ENCODE measurements around the gene CHN2.

The CHN2 gene

DNA sequence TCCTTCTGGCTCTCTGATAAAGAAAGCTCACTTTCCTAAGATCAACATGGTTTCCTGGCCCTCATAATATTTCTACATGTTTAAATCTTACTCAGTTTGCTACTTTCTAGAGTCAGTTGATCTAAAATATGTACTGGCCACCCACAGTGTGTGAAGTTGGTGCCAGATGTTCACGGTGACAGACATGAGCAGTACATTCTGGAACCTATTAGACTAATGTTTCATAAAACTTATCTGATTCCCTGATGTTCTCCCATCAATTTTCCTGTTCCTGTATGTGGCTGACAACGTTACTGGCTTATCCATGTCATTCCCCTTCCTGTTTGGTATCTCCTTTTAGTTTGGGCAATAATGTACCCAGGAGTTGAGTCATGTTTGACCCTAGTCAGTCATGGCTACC, 34.5 kb upstream of the CHN2 start:
- TF ChIP-seq ZNF384 (IDR thresholded peaks at IDR 0.05) (no peak), SUZ12 (IDR thresholded peaks at IDR 0.05) (no peak), CTBP1 (IDR thresholded peaks at IDR 0.05; ENCODE audit: borderline replicate concordance) (no peak), FOXK2 (IDR thresholded peaks at IDR 0.05) (no peak), NFRKB (IDR thresholded peaks at IDR 0.05) (no peak), LEF1 (IDR thresholded peaks at IDR 0.05; ENCODE audit: borderline replicate concordance) (no peak), FOXA1 (IDR thresholded peaks at IDR 0.05) (no peak), L3MBTL2 (conservative IDR thresholded peaks at IDR 0.05) (no peak), FOXM1 (IDR thresholded peaks at IDR 0.05; ENCODE audit: borderline replicate concordance) (no peak), BHLHE40 (IDR thresholded peaks at IDR 0.05; ENCODE audit: borderline replicate concordance) (no peak), TARDBP (IDR thresholded peaks at IDR 0.05) (no peak), ELF4 (IDR thresholded peaks at IDR 0.05) (no peak), HDGF (IDR thresholded peaks at IDR 0.05; ENCODE audit: borderline replicate concordance) (no peak), ARNT (IDR thresholded peaks at IDR 0.05) (no peak), SP1 (IDR thresholded peaks at IDR 0.05) (no peak)
- DNase-seq (ENCODE audit: extremely low spot score): no peak
- ChIA-PET POLR2A (no interaction called here), CTCF (no interaction called here)

DNA sequence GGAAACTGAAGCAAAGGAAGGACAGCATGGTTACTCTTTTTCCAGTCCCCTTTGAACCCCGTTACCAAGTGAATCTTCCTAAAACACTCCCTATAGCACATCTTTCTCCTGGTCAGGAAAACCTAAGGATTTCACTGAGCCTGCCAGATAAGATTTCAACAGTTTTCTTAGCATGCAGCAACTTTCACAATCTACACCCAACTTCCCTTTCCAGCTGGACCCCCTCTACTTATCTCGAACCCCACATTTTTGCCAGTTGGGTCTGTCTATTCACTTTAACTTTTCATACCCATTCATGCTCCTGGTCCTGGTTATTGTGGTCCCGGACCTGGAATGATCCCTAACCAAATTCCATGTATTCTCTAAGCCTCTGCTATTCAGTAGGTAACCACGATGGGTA, 33.3 kb upstream of the CHN2 start:
- CTCF ChIA-PET: no interaction called here
- no peak for DNase-seq (ENCODE audit: extremely low spot score)
- no peak for TF ChIP-seq FOXM1 (IDR thresholded peaks at IDR 0.05; ENCODE audit: borderline replicate concordance)
- no peak for TF ChIP-seq BHLHE40 (IDR thresholded peaks at IDR 0.05; ENCODE audit: borderline replicate concordance)
- TF ChIP-seq ZNF384 (IDR thresholded peaks at IDR 0.05): no peak
- TF ChIP-seq SP1 (IDR thresholded peaks at IDR 0.05): no peak
- no peak for TF ChIP-seq HDGF (IDR thresholded peaks at IDR 0.05; ENCODE audit: borderline replicate concordance)
- no peak for TF ChIP-seq FOXA1 (IDR thresholded peaks at IDR 0.05)
- TF ChIP-seq, protein P1, sequence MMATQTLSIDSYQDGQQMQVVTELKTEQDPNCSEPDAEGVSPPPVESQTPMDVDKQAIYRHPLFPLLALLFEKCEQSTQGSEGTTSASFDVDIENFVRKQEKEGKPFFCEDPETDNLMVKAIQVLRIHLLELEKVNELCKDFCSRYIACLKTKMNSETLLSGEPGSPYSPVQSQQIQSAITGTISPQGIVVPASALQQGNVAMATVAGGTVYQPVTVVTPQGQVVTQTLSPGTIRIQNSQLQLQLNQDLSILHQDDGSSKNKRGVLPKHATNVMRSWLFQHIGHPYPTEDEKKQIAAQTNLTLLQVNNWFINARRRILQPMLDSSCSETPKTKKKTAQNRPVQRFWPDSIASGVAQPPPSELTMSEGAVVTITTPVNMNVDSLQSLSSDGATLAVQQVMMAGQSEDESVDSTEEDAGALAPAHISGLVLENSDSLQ (IDR thresholded peaks at IDR 0.05): no peak
- TF ChIP-seq NFRKB (IDR thresholded peaks at IDR 0.05): no peak
- TF ChIP-seq ELF4 (IDR thresholded peaks at IDR 0.05): no peak
- TF ChIP-seq LEF1 (IDR thresholded peaks at IDR 0.05; ENCODE audit: borderline replicate concordance): no peak
- POLR2A ChIA-PET: no interaction called here

DNA sequence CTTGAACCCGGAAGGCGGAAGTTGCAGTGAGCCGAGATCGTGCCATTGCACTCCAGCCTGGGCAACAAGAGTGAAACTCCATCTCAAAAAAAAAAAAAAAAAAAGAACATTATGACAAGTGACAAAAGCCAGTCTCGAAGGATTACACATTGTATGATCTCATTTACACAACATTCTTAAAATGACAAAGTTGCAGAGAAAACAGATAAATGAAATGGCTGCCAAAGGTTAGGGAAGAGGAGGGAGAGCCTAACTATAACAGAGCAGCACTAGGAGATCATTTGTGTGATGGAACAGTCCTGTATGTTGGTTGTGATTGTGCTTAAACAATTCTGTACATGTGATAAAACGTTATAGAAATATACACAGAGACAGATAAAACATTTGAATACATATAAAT, 32.0 kb upstream of the CHN2 start:
- TF ChIP-seq BHLHE40 (IDR thresholded peaks at IDR 0.05; ENCODE audit: borderline replicate concordance) (no peak), FOXA1 (IDR thresholded peaks at IDR 0.05) (no peak), CTBP1 (IDR thresholded peaks at IDR 0.05; ENCODE audit: borderline replicate concordance) (no peak), LEF1 (IDR thresholded peaks at IDR 0.05; ENCODE audit: borderline replicate concordance) (no peak), FOXM1 (IDR thresholded peaks at IDR 0.05; ENCODE audit: borderline replicate concordance) (no peak), L3MBTL2 (conservative IDR thresholded peaks at IDR 0.05) (no peak), SP1 (IDR thresholded peaks at IDR 0.05) (no peak), FOXK2 (IDR thresholded peaks at IDR 0.05) (no peak), ARNT (IDR thresholded peaks at IDR 0.05) (no peak), ZNF384 (IDR thresholded peaks at IDR 0.05) (no peak), HDGF (IDR thresholded peaks at IDR 0.05; ENCODE audit: borderline replicate concordance) (no peak), SUZ12 (IDR thresholded peaks at IDR 0.05) (no peak), TARDBP (IDR thresholded peaks at IDR 0.05) (no peak), ELF4 (IDR thresholded peaks at IDR 0.05) (no peak), NFRKB (IDR thresholded peaks at IDR 0.05) (no peak)
- TF ChIP-seq, protein P1 (IDR thresholded peaks at IDR 0.05): no peak
- CTCF ChIA-PET: no interaction called here
- no peak for DNase-seq (ENCODE audit: extremely low spot score)
- POLR2A ChIA-PET: no interaction called here

DNA sequence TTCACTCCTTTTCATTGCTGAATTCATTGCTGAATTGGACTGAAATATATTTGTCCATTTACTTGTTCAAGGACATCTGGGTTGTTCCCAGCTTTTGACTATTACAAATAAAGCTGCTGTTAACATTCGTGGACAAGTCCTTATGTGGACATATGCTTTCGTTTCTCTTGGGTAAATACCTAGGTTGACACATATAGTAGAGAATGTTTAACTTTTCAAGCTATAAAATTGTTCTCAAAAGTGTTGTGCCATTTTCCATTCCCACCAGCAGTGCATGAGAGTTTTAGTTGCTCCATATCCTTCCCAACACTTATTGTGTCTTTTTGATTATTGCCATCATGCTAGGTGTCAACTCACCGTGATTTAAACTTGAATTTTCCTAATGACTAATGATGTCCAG, 30.7 kb upstream of the CHN2 start:
- POLR2A ChIA-PET: no interaction called here
- DNase-seq (ENCODE audit: extremely low spot score): no peak
- TF ChIP-seq, protein P1 (IDR thresholded peaks at IDR 0.05): no peak
- TF ChIP-seq ZNF384 (IDR thresholded peaks at IDR 0.05) (no peak), BHLHE40 (IDR thresholded peaks at IDR 0.05; ENCODE audit: borderline replicate concordance) (no peak), FOXA1 (IDR thresholded peaks at IDR 0.05) (no peak), FOXM1 (IDR thresholded peaks at IDR 0.05; ENCODE audit: borderline replicate concordance) (no peak), FOXK2 (IDR thresholded peaks at IDR 0.05) (no peak), HDGF (IDR thresholded peaks at IDR 0.05; ENCODE audit: borderline replicate concordance) (no peak), SUZ12 (IDR thresholded peaks at IDR 0.05) (no peak), ARNT (IDR thresholded peaks at IDR 0.05) (no peak), LEF1 (IDR thresholded peaks at IDR 0.05; ENCODE audit: borderline replicate concordance) (no peak), CTBP1 (IDR thresholded peaks at IDR 0.05; ENCODE audit: borderline replicate concordance) (no peak), L3MBTL2 (conservative IDR thresholded peaks at IDR 0.05) (no peak), ELF4 (IDR thresholded peaks at IDR 0.05) (no peak), SP1 (IDR thresholded peaks at IDR 0.05) (no peak), NFRKB (IDR thresholded peaks at IDR 0.05) (no peak), TARDBP (IDR thresholded peaks at IDR 0.05) (no peak)
- CTCF ChIA-PET: no interaction called here

DNA sequence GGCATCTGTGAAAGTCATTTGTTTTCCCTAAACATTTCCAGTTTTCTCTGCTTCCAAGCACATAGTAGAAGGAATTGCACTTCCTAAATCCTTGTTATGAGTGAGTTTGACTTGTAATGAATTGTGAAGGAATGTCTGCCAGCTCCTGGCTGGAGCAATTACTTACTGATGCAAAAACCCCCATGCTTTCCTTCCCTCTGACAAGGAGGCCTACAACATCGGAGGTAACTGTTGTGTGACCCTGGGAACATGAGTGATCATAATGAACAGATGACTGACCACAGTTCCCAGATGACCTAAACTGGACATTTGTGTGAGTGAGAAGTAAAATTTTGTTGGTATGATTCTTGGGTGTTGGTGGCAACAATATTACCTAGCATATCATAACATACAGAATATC, 26.9 kb upstream of the CHN2 start:
- no peak for TF ChIP-seq FOXA1 (IDR thresholded peaks at IDR 0.05)
- POLR2A ChIA-PET: no interaction called here
- DNase-seq (ENCODE audit: extremely low spot score): no peak
- CTCF ChIA-PET: interaction anchor here (1.1 kb wide), 1 partner anchor 22 kb away, joined by 3 read pairs; no protein-coding TSS in a partner anchor

DNA sequence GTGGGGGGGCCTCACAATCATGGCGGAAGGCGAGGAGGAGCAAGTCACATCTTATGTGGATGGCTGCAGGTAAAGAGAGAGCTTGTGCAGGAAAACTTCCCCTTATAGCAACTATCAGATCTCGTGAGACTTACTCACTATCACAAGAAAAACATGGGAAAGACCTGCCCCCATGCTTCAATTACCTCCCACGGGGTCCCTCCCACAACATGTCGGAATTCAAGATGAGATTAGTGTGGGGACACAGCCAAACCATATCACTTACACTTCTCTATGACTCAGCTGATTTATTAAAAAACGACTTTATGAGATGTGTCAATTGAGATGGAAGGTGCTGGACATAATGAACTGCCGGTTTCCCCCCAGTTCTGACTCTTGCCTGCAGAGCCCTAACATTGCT, 23.8 kb upstream of the CHN2 start:
- DNase-seq (ENCODE audit: extremely low spot score): no peak
- ChIA-PET CTCF (no interaction called here), POLR2A (no interaction called here)
- no peak for TF ChIP-seq ARNT (IDR thresholded peaks at IDR 0.05)
- no peak for TF ChIP-seq SUZ12 (IDR thresholded peaks at IDR 0.05)
- no peak for TF ChIP-seq L3MBTL2 (conservative IDR thresholded peaks at IDR 0.05)
- no peak for TF ChIP-seq FOXK2 (IDR thresholded peaks at IDR 0.05)
- TF ChIP-seq CTBP1 (IDR thresholded peaks at IDR 0.05; ENCODE audit: borderline replicate concordance): no peak
- no peak for TF ChIP-seq FOXM1 (IDR thresholded peaks at IDR 0.05; ENCODE audit: borderline replicate concordance)
- TF ChIP-seq, protein P1 (IDR thresholded peaks at IDR 0.05): no peak
- TF ChIP-seq ELF4 (IDR thresholded peaks at IDR 0.05): no peak
- TF ChIP-seq BHLHE40 (IDR thresholded peaks at IDR 0.05; ENCODE audit: borderline replicate concordance): no peak
- no peak for TF ChIP-seq NFRKB (IDR thresholded peaks at IDR 0.05)
- no peak for TF ChIP-seq TARDBP (IDR thresholded peaks at IDR 0.05)
- TF ChIP-seq HDGF (IDR thresholded peaks at IDR 0.05; ENCODE audit: borderline replicate concordance): no peak
- no peak for TF ChIP-seq LEF1 (IDR thresholded peaks at IDR 0.05; ENCODE audit: borderline replicate concordance)
- no peak for TF ChIP-seq SP1 (IDR thresholded peaks at IDR 0.05)
- no peak for TF ChIP-seq ZNF384 (IDR thresholded peaks at IDR 0.05)
